Retinal pigment epithelial cell (primary cell): ENCODE data around the gene CDRT15.
A peak's percentile ranks its signal among the peaks of the same experiment; 100 is the strongest.

Experiments
- DNase-seq: peaks from one replicate; pipeline ENCODE4 v3.0.0-alpha.2; 2010; ENCODE audit warnings: low read depth
- H3K4me3 ChIP-seq: 2 replicates; pipeline ENCODE4 v1.5.1; 2011; ENCODE audit warnings: mild to moderate bottlenecking, low read length, control low read depth, moderate library complexity
- TF ChIP-seq, protein P1 (sequence below): conservative IDR thresholded peaks from 2 replicates; pipeline ENCODE4 v1.5.1; 2011; ENCODE audit warnings: low read depth, low read length, control low read depth, inconsistent platforms

Gene CDRT15

GRCh38 chr17:14207791-14208190 lies 28.9 kb downstream of the CDRT15 start:
- no peak for DNase-seq
- TF ChIP-seq, protein P1, sequence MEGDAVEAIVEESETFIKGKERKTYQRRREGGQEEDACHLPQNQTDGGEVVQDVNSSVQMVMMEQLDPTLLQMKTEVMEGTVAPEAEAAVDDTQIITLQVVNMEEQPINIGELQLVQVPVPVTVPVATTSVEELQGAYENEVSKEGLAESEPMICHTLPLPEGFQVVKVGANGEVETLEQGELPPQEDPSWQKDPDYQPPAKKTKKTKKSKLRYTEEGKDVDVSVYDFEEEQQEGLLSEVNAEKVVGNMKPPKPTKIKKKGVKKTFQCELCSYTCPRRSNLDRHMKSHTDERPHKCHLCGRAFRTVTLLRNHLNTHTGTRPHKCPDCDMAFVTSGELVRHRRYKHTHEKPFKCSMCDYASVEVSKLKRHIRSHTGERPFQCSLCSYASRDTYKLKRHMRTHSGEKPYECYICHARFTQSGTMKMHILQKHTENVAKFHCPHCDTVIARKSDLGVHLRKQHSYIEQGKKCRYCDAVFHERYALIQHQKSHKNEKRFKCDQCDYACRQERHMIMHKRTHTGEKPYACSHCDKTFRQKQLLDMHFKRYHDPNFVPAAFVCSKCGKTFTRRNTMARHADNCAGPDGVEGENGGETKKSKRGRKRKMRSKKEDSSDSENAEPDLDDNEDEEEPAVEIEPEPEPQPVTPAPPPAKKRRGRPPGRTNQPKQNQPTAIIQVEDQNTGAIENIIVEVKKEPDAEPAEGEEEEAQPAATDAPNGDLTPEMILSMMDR, result no peak
- no peak overlapping the region for H3K4me3 ChIP-seq

DNA sequence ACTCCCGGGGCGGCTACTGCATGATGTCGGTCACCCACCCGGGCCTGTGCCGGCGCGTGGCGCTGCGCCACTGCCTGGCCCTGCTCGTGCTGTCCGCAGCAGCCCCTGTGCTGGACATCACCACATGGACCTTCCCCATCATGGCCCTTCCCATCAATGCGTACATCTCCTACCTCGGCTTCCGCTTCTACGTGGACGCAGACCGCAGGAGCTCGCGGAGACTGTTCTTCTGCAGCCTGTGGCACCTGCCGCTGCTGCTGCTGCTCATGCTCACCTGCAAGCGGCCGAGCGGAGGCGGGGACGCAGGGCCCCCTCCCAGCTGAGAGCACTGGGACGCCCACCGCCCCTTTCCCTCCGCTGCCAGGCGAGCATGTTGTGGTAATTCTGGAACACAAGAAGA lies 29.8 kb downstream of the CDRT15 start:
- DNase-seq, result no peak
- H3K4me3 ChIP-seq, result no peak overlapping the region
- TF ChIP-seq, protein P1, result no peak

GRCh38 chr17:14205992-14206461 lies 30.6 kb downstream of the CDRT15 start:
- H3K4me3 ChIP-seq, result no peak overlapping the region
- TF ChIP-seq, protein P1, result no peak
- DNase-seq, result peak; percentile 58

- no peak for DNase-seq
- TF ChIP-seq, protein P1, result no peak
- H3K4me3 ChIP-seq, result no peak overlapping the region
Measured at GRCh38 chr17:14205380-14205779, 31.3 kb downstream of the CDRT15 start.

GRCh38 chr17:14204546-14204945 lies 32.1 kb downstream of the CDRT15 start:
- H3K4me3 ChIP-seq, result no peak overlapping the region
- no peak for DNase-seq
- TF ChIP-seq, protein P1, result no peak

GRCh38 chr17:14204084-14204483 lies 32.6 kb downstream of the CDRT15 start:
- no peak for DNase-seq
- TF ChIP-seq, protein P1, result no peak
- H3K4me3 ChIP-seq, result no peak overlapping the region

GRCh38 chr17:14203388-14203787 lies 33.3 kb downstream of the CDRT15 start:
- no peak for DNase-seq
- no peak overlapping the region for H3K4me3 ChIP-seq
- TF ChIP-seq, protein P1, result peak; percentile 52
